ENCODE results near the gene FRAS1.
"Not testable (repeated sequence)": the region's sequence is repeated elsewhere in the genome, so short reads cannot be mapped to it uniquely, and the experiment has no call there.

The FRAS1 gene

DNA sequence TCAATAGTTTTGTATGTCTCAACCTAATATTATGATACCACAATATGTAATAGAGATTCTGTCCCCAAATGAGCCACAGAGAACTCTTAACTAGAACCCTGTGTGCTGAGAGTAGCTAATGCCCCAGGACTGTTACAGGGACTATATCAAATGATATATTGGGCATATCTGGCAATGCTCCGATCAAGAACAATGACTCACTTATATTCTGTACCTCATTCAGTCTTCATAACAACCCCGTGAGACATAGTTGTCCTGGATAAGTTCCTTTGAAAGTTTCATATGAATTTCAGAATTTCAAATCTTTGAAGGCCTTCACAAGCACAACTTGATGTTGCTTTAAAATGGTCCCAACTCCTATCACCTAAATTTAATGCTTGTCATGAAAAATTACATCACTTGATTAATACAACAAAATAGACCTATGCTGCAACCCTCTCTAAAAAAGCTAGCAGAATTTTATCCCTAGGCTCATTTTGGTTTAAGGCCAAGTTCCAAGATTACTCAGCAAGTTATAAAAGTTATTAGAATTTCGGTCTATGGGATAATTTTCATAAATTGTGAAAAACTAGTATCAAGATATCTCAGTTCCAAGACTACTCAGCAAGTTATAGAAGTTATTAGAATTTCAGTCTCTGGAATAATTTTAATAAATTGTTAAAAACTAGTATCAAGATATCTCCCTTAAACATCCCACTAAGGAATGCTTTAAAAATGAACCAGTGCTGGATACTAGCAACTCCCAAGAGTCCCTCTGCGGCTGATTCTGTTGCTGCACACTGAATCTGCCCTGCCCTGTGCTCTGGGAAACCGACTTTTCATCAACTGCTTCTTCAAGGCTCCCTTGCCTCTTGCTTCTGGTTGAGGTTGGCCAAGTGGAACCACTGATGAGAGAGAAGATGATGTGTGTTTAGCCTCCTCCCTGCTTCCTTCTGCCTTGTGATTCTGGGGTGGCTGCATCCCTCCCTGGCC, 488.4 kb downstream of the FRAS1 start:
- H3K27me3 ChIP-seq (ENCODE audit: control insufficient read depth, insufficient read depth, low read length) = no peaks in the 10 kb centered on the region
- no CpG with 5 or more reads among the region's 5 CpGs for WGBS (ENCODE audit: insufficient coverage, insufficient read length)
- H3K4me1 ChIP-seq (ENCODE audit: control insufficient read depth, insufficient read depth, low read length) = peaks cover 3% of the 10 kb centered on the region; the same call in 1 of the 2 replicates
- no peak overlapping the region for H3K27ac ChIP-seq (ENCODE audit: low read length)
- no peak overlapping the region for H3K4me3 ChIP-seq (ENCODE audit: low read length)
- H3K36me3 ChIP-seq (ENCODE audit: control insufficient read depth, insufficient read depth, low read length) = peaks cover 10% of the 10 kb centered on the region; the same call in 1 of the 2 replicates
- H3K9me3 ChIP-seq (ENCODE audit: control insufficient read depth, insufficient read depth, low read length) = no peaks in the 10 kb centered on the region
- DNase-seq (ENCODE audit: low read depth, low spot score) = no peak

DNA sequence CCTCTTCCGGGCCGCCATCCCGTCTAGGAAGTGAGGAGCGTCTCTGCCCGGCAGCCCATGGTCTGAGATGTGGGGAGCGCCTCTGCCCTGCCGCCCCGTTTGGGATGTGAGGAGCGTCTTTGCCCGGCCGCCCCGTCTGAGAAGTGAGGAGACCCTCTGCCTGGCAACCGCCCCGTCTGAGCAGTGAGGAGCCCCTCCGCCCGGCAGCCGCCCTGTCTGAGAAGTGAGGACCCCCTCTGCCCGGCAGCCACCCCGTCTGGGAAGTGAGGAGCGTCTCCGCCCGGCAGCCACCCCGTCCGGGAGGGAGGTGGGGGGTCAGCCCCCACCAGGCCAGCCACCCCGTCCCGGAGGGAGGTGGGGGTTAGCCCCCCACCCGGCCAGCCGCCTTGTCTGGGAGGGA, 490.8 kb downstream of the FRAS1 start:
- H3K4me1 ChIP-seq (ENCODE audit: control insufficient read depth, insufficient read depth, low read length); H3K9me3 ChIP-seq (ENCODE audit: control insufficient read depth, insufficient read depth, low read length); H3K36me3 ChIP-seq (ENCODE audit: control insufficient read depth, insufficient read depth, low read length); H3K27me3 ChIP-seq (ENCODE audit: control insufficient read depth, insufficient read depth, low read length); H3K4me3 ChIP-seq (ENCODE audit: low read length); DNase-seq (ENCODE audit: low read depth, low spot score); H3K27ac ChIP-seq (ENCODE audit: low read length): not testable (repeated sequence)
- no CpG with 5 or more reads among the region's 28 CpGs for WGBS (ENCODE audit: insufficient coverage, insufficient read length)

DNA sequence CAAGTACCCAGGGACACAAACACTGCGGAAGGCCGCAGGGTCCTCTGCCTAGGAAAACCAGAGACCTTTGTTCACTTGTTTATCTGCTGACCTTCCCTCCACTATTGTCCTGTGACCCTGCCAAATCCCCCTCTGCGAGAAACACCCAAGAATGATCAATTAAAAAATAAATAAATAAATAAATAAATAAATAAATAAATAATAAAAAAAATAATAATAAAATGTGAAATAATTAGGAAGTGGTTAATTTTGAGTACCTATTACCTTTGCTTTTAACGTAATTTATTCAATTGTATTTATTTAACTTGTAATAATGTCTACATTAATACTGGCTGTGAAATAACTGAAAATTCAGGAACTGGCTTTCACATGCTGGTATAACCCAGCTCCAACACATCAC, 491.8 kb downstream of the FRAS1 start:
- H3K36me3 ChIP-seq (ENCODE audit: control insufficient read depth, insufficient read depth, low read length); DNase-seq (ENCODE audit: low read depth, low spot score); H3K9me3 ChIP-seq (ENCODE audit: control insufficient read depth, insufficient read depth, low read length); H3K27me3 ChIP-seq (ENCODE audit: control insufficient read depth, insufficient read depth, low read length); H3K4me1 ChIP-seq (ENCODE audit: control insufficient read depth, insufficient read depth, low read length); H3K27ac ChIP-seq (ENCODE audit: low read length); H3K4me3 ChIP-seq (ENCODE audit: low read length): not testable (repeated sequence)
- WGBS (ENCODE audit: insufficient coverage, insufficient read length) = no CpG with 5 or more reads among the region's 4 CpGs

DNA sequence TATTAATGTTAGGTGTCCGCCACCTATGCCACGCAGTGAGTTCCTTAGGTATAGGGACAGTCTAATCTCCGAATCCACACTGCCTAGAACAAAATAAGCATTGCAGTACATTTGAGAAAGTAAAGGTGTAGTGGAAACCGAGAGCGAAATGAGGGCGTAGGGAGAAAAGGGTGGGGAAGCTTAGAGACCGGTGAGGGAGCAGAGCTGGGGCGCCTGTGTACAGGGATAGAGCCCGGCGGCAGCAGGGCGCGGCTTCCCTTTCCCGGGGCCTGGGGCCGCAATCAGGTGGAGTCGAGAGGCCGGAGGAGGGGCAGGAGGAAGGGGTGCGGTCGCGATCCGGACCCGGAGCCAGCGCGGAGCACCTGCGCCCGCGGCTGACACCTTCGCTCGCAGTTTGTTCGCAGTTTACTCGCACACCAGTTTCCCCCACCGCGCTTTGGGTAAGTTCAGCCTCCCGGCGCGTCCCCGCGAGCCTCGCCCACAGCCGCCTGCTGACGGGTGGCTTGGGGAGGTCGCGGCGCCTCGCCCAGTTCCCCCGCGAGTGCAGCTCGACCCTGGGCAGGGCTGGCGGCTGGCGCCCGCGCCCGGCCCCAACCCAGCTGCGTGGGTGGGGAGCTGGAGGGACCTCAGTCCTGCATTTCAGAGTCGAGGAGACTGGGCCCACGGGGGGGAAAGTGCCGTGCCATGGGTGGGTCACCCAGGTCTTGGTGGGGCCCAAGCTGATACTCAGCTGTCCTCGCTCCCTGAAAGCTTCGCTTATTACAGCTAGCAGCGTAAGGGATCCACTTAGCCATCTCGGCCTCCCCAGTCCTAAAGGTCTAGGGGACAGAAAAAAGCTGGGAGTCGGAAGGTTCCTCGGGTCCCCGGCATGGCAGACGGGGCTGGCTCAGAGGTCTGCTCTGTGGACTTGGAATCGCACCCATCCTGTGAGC, 494.6 kb downstream of the FRAS1 start, which contains the start of gene ANXA3:
Gene ANXA3 (plus strand): TSS at position 351 of the 932 bp plus-strand sequence. CDS start 2,704 bp downstream, outside the sequence.
- no peak within 1 kb of the TSS for H3K27ac ChIP-seq (ENCODE audit: low read length)
- no peaks in the 10 kb centered on the region for H3K36me3 ChIP-seq (ENCODE audit: control insufficient read depth, insufficient read depth, low read length)
- WGBS (ENCODE audit: insufficient coverage, insufficient read length) = no CpG with 5 or more reads among the region's 65 CpGs
- DNase-seq (ENCODE audit: low read depth, low spot score) = no peak
- no peaks in the 10 kb centered on the region for H3K9me3 ChIP-seq (ENCODE audit: control insufficient read depth, insufficient read depth, low read length)
- peak within 1 kb of the TSS; percentile 56; the same call in 1 of the 2 replicates for H3K4me3 ChIP-seq (ENCODE audit: low read length)
- peaks cover 2% of the 10 kb centered on the region; the same call in 1 of the 2 replicates for H3K27me3 ChIP-seq (ENCODE audit: control insufficient read depth, insufficient read depth, low read length)
- H3K4me1 ChIP-seq (ENCODE audit: control insufficient read depth, insufficient read depth, low read length) = peaks cover 5% of the 10 kb centered on the region; the same call in 1 of the 2 replicates

DNA sequence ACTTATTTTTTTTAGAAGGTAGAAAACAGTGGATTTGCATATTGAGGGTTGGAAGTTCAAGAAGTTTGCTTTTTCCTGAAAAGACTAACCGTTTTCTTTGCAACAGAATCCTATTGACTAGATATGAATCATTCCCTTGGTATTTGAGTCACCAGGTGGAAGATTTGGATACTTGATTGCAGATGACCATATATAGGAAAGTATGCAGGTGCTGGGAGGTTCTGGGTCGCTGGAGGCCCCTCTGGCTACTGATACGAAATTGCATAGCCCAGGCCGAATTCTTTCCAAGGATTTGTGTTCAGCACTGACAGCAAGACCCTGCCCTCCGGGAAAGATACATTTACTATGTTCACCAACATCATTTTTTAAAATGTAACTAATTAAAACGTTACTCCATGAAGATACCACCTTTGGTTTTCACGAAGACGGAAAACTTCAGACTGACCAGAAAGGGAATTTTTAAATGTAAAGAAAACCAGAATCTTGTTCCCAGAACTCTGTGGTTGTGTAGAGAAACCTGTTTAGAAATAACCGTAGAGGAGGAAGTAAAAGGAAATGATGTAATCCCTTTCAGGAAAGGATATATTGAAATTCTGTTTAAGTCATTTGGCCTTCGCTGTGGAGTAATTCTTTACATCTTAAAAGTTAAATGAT, 495.4 kb downstream of the FRAS1 start:
- Histone ChIP-seq H3K36me3 (ENCODE audit: control insufficient read depth, insufficient read depth, low read length) (no peaks in the 10 kb centered on the region), H3K9me3 (ENCODE audit: control insufficient read depth, insufficient read depth, low read length) (no peaks in the 10 kb centered on the region), H3K4me1 (ENCODE audit: control insufficient read depth, insufficient read depth, low read length) (peaks cover 5% of the 10 kb centered on the region; the same call in 1 of the 2 replicates), H3K27ac (ENCODE audit: low read length) (no peak overlapping the region), H3K4me3 (ENCODE audit: low read length) (peak overlapping the region; percentile 56; the same call in 1 of the 2 replicates), H3K27me3 (ENCODE audit: control insufficient read depth, insufficient read depth, low read length) (peaks cover 2% of the 10 kb centered on the region; the same call in 1 of the 2 replicates)
- no CpG with 5 or more reads among the region's 10 CpGs for WGBS (ENCODE audit: insufficient coverage, insufficient read length)
- DNase-seq (ENCODE audit: low read depth, low spot score) = peak; percentile 54

DNA sequence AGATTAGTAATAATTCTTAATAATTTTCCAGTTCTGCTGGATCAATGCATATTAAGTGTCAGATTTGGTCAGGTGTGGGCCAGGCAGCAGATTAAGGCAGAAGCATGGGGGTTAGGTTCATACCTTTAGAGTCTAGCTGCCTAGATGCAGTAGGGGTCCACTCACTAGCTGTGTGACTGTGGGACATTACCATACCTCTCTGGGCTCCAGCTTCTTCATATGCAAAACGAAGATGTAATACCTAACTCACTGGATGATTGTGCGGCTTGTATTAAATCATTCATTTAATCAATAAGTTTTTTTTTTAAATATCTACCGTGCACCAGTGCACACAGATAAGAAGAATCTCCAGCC, 495.9 kb downstream of the FRAS1 start:
- WGBS (ENCODE audit: insufficient coverage, insufficient read length) = no CpG with 5 or more reads among the region's 3 CpGs
- Histone ChIP-seq H3K27ac (ENCODE audit: low read length) (no peak overlapping the region), H3K4me1 (ENCODE audit: control insufficient read depth, insufficient read depth, low read length) (peaks cover 5% of the 10 kb centered on the region; the same call in 1 of the 2 replicates), H3K9me3 (ENCODE audit: control insufficient read depth, insufficient read depth, low read length) (no peaks in the 10 kb centered on the region), H3K4me3 (ENCODE audit: low read length) (no peak overlapping the region), H3K27me3 (ENCODE audit: control insufficient read depth, insufficient read depth, low read length) (peaks cover 2% of the 10 kb centered on the region; the same call in 1 of the 2 replicates), H3K36me3 (ENCODE audit: control insufficient read depth, insufficient read depth, low read length) (no peaks in the 10 kb centered on the region)
- DNase-seq (ENCODE audit: low read depth, low spot score) = no peak

DNA sequence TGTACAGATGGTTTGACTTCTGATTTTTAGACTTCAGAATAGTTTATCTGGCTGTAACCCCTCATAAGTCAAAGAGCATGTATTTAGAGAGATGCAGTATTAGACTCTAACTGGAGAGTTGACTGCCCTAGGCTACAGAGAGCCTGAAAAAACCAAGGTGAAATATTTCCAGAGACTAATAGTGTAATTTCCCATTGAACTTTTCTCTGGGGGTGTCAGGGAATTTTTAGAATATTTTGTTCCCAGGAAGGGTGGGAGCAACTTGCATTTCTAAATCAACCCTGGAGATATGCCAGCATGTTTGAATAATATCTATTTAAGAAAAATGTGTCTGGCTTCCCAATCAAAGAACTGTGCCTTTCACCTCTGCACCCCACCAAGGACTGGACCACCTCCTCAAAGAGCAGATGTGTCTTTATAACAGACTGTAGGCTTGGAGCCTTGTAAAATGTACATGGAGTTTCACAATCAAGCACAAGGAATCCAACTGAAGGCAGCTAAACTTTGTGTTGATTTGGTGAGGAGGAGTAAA, 496.5 kb downstream of the FRAS1 start:
- H3K36me3 ChIP-seq (ENCODE audit: control insufficient read depth, insufficient read depth, low read length) = no peaks in the 10 kb centered on the region
- peaks cover 5% of the 10 kb centered on the region; the same call in 1 of the 2 replicates for H3K4me1 ChIP-seq (ENCODE audit: control insufficient read depth, insufficient read depth, low read length)
- peaks cover 2% of the 10 kb centered on the region; the same call in 1 of the 2 replicates for H3K27me3 ChIP-seq (ENCODE audit: control insufficient read depth, insufficient read depth, low read length)
- H3K4me3 ChIP-seq (ENCODE audit: low read length) = no peak overlapping the region
- no peak for DNase-seq (ENCODE audit: low read depth, low spot score)
- H3K9me3 ChIP-seq (ENCODE audit: control insufficient read depth, insufficient read depth, low read length) = no peaks in the 10 kb centered on the region
- no peak overlapping the region for H3K27ac ChIP-seq (ENCODE audit: low read length)

DNA sequence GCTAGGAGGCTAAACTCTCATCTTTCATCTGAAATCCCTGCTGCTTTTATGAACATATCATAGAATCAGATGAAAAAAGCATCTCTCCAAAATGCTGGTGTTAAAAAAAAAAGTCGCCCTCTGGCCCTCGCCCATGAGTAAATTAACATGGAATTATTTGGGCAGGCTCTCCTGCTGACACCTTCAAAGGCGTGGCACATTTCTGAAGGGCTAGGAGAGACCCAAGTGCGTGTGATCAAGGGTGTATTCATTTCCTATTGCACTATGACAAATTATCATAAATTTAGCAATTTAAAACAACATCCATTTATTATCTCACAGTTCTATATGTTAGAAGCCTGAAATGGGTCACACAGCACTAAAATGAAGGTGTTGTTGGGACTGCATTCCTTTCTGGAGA, 499.5 kb downstream of the FRAS1 start:
- no peaks in the 10 kb centered on the region for H3K27me3 ChIP-seq (ENCODE audit: control insufficient read depth, insufficient read depth, low read length)
- no peak for DNase-seq (ENCODE audit: low read depth, low spot score)
- H3K9me3 ChIP-seq (ENCODE audit: control insufficient read depth, insufficient read depth, low read length) = no peaks in the 10 kb centered on the region
- no peak overlapping the region for H3K27ac ChIP-seq (ENCODE audit: low read length)
- WGBS (ENCODE audit: insufficient coverage, insufficient read length) = no CpG with 5 or more reads among the region's 4 CpGs
- H3K4me1 ChIP-seq (ENCODE audit: control insufficient read depth, insufficient read depth, low read length) = peaks cover 3% of the 10 kb centered on the region; the same call in 1 of the 2 replicates
- H3K36me3 ChIP-seq (ENCODE audit: control insufficient read depth, insufficient read depth, low read length) = no peaks in the 10 kb centered on the region
- no peak overlapping the region for H3K4me3 ChIP-seq (ENCODE audit: low read length)

DNA sequence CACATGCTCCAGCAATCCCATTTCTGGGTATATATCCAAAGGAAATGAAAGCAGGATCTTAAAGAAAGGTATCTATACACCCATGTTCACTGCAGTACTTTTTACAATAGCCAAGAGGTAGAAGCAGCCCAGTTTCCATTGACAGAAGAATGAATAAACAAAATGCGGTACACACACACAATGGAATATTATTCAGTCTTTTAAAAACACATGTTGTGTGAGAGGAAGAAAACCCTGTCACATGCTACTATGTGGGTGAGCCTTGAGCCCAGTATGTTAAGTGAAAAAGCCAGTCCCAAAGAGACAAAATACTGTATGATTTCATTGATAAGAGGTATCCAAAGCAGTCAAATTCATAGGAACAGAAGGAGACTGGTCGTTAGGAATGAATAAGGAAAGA, 500.7 kb downstream of the FRAS1 start:
- H3K9me3 ChIP-seq (ENCODE audit: control insufficient read depth, insufficient read depth, low read length) = no peaks in the 10 kb centered on the region
- H3K36me3 ChIP-seq (ENCODE audit: control insufficient read depth, insufficient read depth, low read length) = no peaks in the 10 kb centered on the region
- H3K4me1 ChIP-seq (ENCODE audit: control insufficient read depth, insufficient read depth, low read length) = peaks cover 3% of the 10 kb centered on the region; the same call in 1 of the 2 replicates
- WGBS (ENCODE audit: insufficient coverage, insufficient read length) = 100% methylated on average over 1 of the region's 2 CpGs
- DNase-seq (ENCODE audit: low read depth, low spot score) = no peak
- no peaks in the 10 kb centered on the region for H3K27me3 ChIP-seq (ENCODE audit: control insufficient read depth, insufficient read depth, low read length)
- H3K4me3 ChIP-seq (ENCODE audit: low read length) = no peak overlapping the region
- H3K27ac ChIP-seq (ENCODE audit: low read length) = no peak overlapping the region
